GM21825 (cell line): Measurements from ENCODE around the gene NFYC.

Experiments used
- ATAC-seq: cut with Tn5 transposase; IDR thresholded peaks from one replicate; pipeline ENCODE4 v1.9.1; 2021; ENCODE audit warnings: mild to moderate bottlenecking, moderate library complexity; ENCODE audit not compliant: unreplicated experiment

NFYC gene

DNA sequence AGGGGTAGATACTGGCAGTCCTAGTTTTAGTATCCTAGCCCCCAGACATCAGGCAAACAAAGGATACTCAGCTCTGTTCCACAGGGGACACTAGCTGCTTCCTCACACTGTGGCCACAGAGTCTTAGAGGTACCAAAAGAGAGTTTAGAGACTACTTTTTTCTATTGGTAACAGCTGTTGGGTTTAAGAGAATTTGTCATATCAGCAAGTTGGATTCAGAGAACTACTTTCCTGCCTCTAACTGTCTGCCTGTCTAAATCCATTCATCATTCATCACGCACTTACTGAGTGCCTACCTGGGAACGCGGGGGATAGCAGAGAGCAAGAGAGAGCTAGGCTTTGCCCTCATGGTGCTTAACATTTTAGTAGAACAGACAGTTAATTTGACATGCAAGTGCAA, 65.0 kb downstream of the NFYC start:
- ATAC-seq: no peak

DNA sequence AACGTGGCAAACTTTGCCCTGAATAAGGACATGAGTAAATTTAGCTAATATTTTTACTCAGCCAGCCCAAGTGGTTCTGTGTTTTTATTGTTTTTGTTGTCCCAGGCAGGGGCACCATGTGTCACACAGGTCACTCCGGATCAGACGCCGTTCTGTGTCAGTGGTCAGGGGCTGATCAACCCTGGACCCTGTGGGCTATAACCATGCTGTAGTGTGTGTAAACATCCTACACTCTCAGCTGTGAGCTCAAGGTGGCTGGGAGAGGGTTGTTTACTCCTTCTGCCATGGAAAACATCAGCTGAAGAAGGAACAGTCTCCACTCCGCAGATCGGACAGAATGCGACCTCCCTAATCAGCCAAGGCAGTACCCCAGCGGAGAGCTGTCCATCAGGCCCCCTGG, 65.6 kb downstream of the NFYC start:
- no peak for ATAC-seq

DNA sequence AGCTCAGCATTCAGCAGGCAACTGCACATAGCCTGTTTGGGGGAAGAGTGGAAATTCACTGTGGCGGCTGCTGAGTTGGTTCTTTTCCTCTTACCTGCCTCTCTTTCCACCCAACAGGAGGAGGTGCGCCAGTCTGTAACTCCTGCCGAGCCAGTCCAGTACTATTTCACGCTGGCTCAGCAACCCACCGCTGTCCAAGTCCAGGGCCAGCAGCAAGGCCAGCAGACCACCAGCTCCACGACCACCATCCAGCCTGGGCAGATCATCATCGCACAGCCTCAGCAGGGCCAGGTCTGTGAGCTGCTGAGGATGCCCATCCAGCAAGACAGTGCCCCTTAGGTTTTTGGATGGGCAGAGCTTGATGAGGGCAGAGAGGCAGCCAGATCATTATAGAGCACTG, 66.5 kb downstream of the NFYC start:
- ATAC-seq: no peak

DNA sequence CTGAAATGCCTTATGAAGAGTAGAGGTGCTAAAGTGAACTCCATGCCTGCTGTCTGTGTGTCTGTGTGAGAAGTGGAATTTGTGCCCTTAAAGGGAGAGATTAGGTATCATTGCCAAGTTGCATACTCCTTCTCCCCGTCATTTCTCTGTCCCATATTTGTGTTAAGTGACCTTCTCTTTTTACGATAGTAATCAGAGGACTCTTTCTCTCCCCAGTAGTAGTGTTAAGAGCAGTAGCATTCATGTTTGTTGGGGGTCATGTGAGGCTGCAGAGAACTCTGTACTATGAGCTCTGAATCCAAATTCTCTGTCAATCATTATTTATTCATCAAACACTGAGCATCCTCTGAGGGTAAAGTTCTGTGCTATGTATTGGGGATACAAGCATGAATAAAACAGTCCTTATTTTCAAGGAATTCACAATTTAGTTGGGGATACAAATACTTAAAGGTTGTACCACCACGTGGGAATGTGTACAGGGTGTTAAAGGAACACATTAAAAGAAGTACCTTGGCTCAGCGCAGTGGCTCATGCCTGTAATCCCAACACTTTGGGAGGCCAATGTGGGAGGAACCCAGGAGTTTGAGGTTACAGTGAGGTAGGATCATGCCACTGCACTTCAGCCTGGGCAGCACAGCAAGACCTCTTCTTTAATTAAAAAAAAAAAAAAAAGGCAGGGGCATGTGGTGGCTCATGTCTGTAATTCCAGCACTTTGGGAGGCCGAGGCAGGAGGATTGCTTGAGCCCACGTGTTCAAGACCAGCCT, 67.3 kb downstream of the NFYC start:
- ATAC-seq: no peak

DNA sequence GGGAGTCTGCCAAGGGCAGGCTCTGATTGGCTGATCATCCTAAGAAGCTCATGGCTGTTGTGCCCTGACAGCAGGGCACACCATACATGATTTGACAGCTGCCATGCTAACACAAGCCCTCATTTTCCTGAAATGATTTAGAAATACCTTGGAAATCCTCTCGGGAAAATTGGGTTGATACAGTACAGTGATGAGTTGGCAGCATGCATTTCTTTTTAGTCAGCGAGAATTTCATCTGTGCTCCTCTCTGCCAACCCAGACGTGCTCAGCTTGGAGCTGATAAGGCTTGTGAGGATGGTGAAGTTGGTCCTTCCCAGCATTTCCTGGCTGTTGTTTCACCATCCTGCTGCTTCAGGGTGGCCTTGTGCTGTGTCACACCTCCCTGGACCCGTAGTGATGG, 69.5 kb downstream of the NFYC start:
- ATAC-seq: no peak

DNA sequence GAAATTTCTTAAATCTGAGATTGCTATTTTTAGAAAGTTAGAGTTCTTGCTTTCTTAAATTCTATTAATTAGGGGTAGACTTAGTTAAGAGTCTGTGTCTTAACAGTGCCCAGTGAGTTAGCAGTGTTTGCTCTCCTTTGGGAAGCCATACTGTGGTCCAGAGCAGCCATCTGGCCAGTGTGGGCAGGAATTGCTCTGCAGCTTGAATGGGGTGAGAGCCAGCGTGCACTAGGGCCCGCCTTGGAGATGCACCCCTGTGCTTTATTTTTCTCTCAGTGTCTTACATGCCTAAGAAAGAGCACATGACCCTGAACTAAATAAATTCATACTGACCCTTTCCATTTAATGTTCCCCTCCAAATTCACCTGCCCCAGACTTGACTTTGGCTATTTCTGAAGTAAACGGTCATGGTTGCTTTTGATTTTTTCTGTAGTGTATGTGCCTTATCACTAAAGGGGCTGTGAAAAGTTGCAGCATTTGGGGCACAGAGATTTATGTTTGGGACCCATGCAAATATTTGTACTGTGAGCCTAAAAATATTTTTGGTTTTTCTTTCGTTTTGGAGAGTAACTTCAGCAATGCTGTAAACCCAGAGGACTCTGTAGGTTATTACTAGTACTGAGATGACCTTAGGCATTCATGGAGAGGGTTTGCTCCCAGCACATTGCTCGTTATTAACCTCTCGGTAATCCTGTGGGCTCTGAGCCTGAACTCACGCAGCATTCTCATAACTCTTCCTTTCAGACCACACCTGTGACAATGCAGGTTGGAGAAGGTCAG, 70.8 kb downstream of the NFYC start:
- no peak for ATAC-seq

DNA sequence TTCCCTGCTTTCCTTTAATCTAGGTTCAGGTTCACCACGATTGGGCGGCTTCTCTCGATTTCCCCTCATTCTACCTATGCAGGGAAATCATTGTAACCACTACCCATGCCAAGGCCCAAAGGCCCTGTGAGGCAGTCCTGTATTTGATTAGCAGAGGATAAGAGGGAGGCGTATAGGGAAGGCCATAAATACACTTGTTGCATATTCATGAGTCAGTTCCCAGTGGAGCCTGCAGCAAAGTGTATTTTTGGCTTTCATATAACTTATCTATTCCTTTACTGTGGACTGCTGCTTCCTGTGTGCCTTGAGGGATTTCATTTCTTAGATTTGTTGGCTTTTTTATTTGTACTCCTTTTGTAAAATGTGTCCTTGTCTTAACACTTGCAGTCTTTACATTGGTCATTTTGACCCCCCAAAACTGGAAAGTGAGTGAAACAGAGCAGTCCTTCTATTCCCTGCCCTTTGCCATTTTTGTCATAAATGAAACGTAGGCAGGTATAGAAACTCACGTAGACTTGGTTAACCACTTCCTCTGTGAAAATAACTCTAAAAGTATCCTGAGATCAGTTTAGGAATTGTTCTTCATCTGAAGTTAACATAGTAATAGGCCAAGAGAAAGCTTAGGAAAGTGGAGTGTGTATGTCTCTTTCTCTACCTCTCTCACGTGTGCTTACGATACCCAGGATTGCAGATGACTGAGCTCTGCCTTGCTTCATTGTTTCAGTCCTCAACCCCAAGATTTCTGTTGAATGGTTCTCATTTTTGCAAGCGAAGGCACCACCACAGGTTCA, 72.4 kb downstream of the NFYC start:
- no peak for ATAC-seq

DNA sequence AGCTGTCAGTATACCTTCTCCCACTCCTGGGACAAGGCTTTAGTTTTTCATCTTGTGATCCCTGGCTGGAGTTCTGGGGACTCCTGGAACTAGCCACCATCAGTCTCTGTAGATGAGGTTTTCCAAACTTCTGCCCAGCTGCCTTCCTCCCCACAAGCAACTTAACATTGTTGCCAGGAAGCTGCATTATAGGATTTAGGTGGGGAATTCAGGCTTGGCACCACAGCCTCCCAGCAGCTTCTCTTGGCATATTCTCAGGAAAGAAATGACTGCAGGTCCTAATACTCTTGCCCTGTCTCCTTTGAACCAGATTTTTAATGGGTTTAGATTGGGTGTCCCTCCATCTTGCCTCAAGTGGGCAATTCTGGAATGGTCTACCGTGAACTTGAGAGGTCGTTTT, 73.5 kb downstream of the NFYC start:
- ATAC-seq: no peak

DNA sequence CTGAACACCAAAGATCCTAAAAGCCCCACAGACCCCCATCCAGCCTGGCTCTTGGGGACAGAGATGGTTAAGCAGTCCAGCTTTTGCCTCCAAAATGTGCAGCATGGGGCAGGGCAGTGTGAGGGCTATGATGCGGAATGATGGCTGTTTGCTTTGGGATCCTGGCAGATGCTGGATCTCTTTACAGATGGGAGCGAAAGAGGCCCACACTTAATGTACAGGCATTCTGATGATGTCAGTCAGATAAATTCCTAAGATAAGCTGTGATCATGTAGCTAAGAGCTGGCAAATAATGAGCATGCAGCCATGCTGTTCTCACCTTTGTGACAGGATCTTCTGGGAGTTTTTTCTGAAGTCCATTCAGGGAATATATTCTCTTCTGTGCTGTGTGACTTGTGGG, 74.5 kb downstream of the NFYC start:
- ATAC-seq: no peak

DNA sequence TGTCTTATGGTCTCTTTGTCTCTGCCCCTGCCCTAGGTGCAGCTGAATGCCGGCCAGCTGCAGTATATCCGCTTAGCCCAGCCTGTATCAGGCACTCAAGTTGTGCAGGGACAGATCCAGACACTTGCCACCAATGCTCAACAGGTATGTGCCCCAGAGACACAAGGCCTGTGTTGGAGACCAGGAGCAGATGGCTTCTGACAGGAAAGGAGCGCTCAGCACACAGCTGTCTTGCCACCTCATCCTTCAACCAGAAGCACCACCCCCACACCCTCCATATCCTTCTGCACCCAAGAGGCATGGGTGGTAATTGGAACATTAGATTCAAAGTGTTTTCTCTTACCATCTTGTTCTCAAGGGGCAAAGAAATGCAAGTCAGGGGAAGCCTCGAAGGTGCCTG, 75.1 kb downstream of the NFYC start:
- no peak for ATAC-seq

DNA sequence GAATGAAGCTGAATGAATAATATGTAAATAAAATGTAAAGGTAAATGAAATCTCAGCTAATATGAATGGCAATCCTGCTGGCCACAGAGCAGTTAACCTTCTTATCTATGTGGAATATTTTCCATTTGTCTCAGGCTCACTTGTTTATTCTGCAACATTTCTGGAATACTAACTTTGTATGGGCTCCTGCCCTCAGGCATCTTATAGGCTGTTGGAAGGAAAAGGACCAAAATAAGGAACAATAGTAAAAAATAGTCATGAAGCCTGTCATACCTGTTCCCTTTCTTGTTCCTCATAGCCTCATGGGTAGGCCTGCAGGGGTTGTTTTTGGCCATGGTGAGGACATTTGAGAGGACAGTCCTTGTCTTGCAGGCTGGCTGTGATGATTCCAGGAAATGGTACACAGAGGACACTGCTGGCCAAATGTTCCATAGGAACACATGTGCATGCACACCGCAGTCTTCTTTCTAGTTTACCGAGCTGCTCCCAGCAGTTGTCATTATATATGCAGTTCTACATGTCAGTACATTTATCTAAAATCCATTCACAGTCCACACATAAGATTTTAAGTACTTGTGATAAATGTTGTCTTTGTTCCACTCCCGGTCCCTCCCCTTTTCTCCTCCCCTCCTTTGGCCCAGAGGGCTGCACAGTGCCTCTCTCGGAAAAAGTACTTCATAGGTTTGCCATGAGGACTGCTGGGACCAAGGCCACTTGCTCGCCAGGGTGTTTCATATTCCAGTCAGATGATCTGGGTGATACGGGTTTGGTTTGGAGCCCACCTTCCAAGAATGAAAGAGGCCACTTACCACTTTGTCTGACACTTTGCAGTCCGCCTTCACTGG, 76.9 kb downstream of the NFYC start:
- ATAC-seq: no peak

DNA sequence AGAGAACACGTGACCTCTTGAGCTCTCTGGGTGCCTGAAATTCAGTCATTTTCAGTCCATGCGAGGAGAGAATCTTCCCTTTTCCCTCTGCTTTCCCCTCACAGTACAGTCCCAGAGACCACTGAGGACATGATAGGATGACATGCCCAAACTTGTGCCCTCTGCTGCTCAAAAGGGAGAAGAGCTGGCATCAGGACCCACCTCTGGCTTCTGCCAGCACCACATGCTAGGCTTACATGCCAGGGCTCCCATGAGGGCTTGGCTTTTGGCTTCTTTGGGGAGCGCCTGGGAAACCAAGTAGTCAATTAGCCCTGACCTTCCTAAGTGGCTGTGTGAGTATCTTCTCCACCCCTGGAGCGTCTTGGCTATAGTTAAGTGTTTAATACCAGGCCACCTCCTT, 78.3 kb downstream of the NFYC start:
- no peak for ATAC-seq

DNA sequence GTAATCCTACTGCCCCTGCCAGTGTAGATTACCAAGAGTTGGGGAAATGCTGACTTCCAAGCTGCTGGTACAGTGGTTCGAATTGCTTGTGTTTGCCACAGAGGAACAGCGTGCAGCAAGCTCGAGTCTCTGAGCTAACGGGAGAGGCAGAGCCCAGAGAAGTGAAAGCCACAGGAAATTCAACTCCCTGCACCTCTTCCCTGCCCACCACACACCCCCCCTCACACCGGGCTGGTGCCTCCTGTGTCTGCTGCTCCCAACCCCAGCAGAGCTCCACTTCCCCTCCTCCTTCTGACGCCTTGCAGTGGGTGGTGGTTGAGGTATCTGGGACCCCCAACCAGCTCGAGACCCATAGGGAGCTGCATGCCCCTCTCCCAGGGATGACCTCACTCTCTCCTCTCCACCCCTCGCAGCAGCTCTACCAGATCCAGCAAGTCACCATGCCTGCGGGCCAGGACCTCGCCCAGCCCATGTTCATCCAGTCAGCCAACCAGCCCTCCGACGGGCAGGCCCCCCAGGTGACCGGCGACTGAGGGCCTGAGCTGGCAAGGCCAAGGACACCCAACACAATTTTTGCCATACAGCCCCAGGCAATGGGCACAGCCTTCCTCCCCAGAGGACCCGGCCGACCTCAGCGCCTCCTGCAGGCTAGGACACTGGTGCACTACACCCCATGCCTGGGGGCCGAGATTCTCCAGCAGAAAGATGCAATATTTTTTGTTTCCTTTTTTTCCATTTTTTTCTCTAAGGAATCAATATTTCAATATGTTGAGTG, 79.0 kb downstream of the NFYC start:
- ATAC-seq: no peak

DNA sequence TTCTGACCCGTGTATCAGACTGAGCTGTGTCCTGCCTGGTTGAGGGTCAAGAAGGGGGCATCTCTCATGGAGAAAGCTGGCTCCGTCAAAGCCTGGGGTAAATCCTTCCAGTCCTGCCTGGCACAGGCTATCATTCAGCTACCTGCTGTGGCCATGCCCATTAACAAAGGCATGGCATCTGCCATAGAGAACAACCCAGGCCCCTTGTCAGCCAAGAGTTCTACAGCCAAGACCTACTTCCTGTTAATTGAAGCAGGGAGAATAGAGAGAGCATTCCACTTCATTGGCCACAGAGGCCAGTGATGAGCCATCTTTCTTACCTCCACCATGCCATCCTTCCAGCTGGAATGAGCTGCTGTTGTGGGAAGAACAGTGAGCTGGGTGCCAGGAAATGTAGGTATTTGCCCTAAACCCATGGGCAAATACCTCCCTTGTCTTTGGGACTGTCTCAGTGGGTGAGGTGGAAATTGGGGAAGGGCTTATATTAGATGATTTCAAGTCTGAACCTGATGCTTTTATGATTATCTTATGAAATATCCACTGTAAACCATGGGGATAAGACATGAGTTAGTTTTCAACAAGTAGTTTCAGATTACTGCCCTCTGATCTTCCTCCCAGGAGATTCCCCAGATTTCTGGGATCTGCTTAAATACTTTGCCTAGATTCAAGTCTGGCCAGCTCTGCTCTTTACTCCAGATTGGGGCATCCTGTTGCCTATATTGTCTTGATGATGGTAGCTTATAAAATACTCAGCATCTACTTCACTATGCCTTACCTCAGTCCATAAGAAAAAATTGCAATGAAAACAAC, 80.8 kb downstream of the NFYC start:
- no peak for ATAC-seq

DNA sequence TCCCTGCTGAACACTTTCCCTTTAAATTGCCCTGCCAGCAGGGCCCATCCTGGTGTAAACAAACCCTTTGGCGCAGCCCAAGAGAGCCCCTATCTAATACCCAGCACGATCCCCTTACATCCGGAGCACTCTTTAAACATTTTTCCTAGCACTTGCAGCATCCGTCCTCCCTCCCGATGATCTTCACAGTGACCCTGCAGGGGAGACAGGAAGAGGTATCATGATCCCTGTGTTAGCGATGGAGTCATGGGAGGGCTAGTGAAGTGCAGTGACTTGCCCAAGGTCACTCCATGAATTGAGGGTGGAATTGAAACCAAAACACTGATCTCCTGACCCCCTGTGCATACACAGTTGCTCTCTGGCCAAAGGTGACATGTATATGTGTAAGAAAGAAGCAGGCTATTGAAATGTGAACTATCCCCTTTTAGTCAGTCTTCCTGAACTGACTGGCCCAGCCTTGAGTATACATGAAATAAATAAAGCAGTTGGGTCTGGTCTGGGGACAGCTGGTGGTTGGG, 82.3 kb downstream of the NFYC start:
- ATAC-seq: no peak

DNA sequence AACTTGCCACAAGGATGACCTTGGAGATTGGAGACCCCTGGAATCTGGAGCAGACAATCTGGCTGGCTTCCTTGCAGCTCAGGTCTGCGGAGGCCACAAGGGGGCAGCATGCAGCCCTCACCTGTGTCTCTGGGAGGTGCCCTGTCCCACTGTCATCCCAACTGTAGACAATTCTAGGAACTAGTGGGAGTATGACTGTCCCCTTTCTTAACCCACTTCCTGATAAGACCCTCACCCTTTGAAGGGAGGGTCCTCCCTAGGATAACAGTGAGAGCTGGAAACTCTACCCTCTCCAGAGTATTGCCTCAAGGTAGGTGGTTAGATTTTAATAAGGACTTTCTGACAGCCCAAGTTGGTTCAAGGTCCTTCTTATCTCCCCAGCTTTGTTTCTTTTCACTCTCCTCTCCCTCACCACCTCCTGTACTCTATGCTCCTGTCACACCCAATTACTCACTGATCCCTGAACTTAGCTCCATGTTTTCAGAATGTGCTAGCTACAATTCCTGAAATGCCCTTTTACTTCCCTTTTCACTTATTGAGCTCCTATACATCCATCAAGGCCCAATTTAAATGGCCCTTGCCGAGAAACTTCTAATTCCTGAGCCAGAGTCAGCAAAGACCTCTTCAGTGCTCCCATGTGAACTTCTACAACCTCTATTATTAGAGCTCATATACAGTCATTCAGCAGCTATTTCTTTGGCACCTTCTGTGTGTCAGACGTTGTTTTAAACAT, 82.9 kb downstream of the NFYC start:
- ATAC-seq: no peak

DNA sequence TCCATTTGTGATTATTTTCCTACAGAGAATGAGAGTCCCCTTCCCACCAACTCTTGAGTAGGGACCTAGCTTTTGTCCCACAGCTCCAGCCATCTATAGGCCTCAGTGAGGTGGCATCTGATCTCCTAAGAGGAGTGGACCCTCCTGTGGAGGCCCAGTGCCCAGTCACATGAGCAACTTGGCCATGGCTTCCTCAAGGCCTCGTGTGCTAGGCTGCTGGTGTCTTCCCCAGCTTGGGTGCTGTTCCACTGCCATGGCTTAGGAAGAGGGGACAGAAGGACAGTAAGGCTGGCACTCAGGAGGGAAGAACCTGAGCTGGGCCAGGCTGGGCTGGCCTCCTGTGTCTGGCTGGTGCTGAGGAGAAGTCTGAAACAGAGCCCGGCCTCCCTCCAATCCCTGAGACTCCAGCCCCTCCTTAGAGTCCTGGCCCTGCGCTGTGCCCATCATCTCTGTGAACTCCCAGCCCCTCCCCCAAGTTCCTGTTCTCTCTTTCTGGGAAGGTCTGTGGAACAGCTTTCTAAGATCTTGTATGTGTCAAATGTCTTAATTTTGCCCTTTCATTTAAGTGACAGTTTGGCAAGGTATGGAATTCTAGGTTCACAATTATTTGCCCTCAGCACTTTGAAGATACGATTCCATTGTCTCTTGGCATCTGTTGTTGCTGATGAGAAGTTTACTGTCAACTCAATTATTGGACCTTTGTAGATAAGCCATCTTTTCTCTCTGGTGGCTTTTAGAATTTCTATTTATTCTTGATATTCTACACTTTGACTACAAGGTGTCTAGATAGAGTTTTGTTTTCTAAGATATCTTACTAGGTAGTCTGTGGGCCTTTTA, 85.0 kb downstream of the NFYC start:
- ATAC-seq: no peak
